RCC 7860 (cell line): ENCODE data around the gene DALRD3.

Experiments
- DNase-seq: peaks from one replicate; pipeline ENCODE4 v3.0.0-alpha.2; 2015; ENCODE audit warnings: low spot score
- FAIRE-seq: peaks from 2 replicates; lab custom pipeline; 2012; peaks lifted over from hg19 to GRCh38; lab: Jason Lieb, UNC

The DALRD3 gene

GRCh38 chr3:48982686-48983085, 35.7 kb downstream of the DALRD3 start:
- no peak for FAIRE-seq
- no peak for DNase-seq

- DNase-seq (no peak), FAIRE-seq (no peak)
Measured at GRCh38 chr3:48982016-48982415, 36.4 kb downstream of the DALRD3 start.

GRCh38 chr3:48980295-48980694, 38.1 kb downstream of the DALRD3 start:
- DNase-seq (no peak), FAIRE-seq (no peak)

GRCh38 chr3:48979451-48979850, 38.9 kb downstream of the DALRD3 start:
- FAIRE-seq (no peak), DNase-seq (no peak)

- no peak for DNase-seq
- FAIRE-seq: no peak
Measured at GRCh38 chr3:48974076-48974864, 44.1 kb downstream of the DALRD3 start.

- DNase-seq: no peak
- FAIRE-seq: no peak
Measured at GRCh38 chr3:48970586-48970985, 47.8 kb downstream of the DALRD3 start.

GRCh38 chr3:48966876-48967361, 51.5 kb downstream of the DALRD3 start:
- FAIRE-seq (no peak), DNase-seq (no peak)

GRCh38 chr3:48966367-48966766, 52.0 kb downstream of the DALRD3 start:
- no peak for FAIRE-seq
- DNase-seq: no peak
